HEK293T (cell line): Measurements from ENCODE around the gene PXMP4.

Source experiments
- CTCF ChIA-PET: fragments of 350-600 bp; formaldehyde crosslinking; extraction: SDS; loops from one replicate; lab custom pipeline; 2021; ENCODE audit warnings: antibody characterized with exemption, inconsistent platforms; lab: Yijun Ruan, JAX
- POLR2A ChIA-PET: fragments of 350-600 bp; formaldehyde crosslinking; extraction: SDS; loops from one replicate; lab custom pipeline; 2020; ENCODE audit warnings: antibody characterized with exemption, inconsistent platforms; lab: Yijun Ruan, JAX
- DNase-seq: peaks from one replicate; pipeline ENCODE4 v3.0.0; 2012; ENCODE audit warnings: mixed read lengths; ENCODE audit errors: extremely low spot score
- ARNT ChIP-seq: fragments of 450-650 bp; IDR thresholded peaks from 2 replicates; pipeline ENCODE4 v1.6.1; 2017; ENCODE audit warnings: mild to moderate bottlenecking
- BHLHE40 ChIP-seq: fragments of 450-650 bp; IDR thresholded peaks from 2 replicates; pipeline ENCODE4 v1.6.1; 2016; ENCODE audit warnings: mild to moderate bottlenecking, moderate library complexity, borderline replicate concordance
- CTBP1 ChIP-seq: fragments of 450-650 bp; IDR thresholded peaks from 2 replicates; pipeline ENCODE4 v1.6.1; 2016; ENCODE audit warnings: borderline replicate concordance
- ELF4 ChIP-seq: fragments of 450-650 bp; IDR thresholded peaks from 2 replicates; pipeline ENCODE4 v1.6.1; 2017; ENCODE audit warnings: antibody characterized with exemption
- FOXA1 ChIP-seq: fragments of 450-650 bp; IDR thresholded peaks from 2 replicates; pipeline ENCODE4 v1.6.1; 2016; ENCODE audit warnings: mild to moderate bottlenecking
- FOXK2 ChIP-seq: fragments of 450-650 bp; IDR thresholded peaks from 2 replicates; pipeline ENCODE4 v1.6.1; 2016; ENCODE audit warnings: mild to moderate bottlenecking
- FOXM1 ChIP-seq: fragments of 450-650 bp; IDR thresholded peaks from 2 replicates; pipeline ENCODE4 v1.6.1; 2017; ENCODE audit warnings: mild to moderate bottlenecking, borderline replicate concordance
- HDGF ChIP-seq: fragments of 450-650 bp; IDR thresholded peaks from 2 replicates; pipeline ENCODE4 v1.6.1; 2017; ENCODE audit warnings: antibody characterized with exemption, borderline replicate concordance
- L3MBTL2 ChIP-seq: fragments of 450-650 bp; conservative IDR thresholded peaks from 2 replicates; pipeline ENCODE4 v1.6.1; 2016; ENCODE audit warnings: mild to moderate bottlenecking
- LEF1 ChIP-seq: fragments of 450-650 bp; IDR thresholded peaks from 2 replicates; pipeline ENCODE4 v1.6.1; 2017; ENCODE audit warnings: mild to moderate bottlenecking, borderline replicate concordance
- NFRKB ChIP-seq: fragments of 450-650 bp; IDR thresholded peaks from 2 replicates; pipeline ENCODE4 v1.6.1; 2016; ENCODE audit warnings: mild to moderate bottlenecking, moderate library complexity
- PKNOX1 ChIP-seq: fragments of 450-650 bp; IDR thresholded peaks from 2 replicates; pipeline ENCODE4 v1.6.1; 2016
- SP1 ChIP-seq: fragments of 450-650 bp; IDR thresholded peaks from 2 replicates; pipeline ENCODE4 v1.6.1; 2017
- SUZ12 ChIP-seq: fragments of 450-650 bp; IDR thresholded peaks from 2 replicates; pipeline ENCODE4 v1.6.1; 2016; ENCODE audit warnings: mild to moderate bottlenecking
- TARDBP ChIP-seq: fragments of 450-650 bp; IDR thresholded peaks from 2 replicates; pipeline ENCODE4 v1.6.1; 2016
- ZNF384 ChIP-seq: fragments of 450-650 bp; IDR thresholded peaks from 2 replicates; pipeline ENCODE4 v1.6.1; 2016

PXMP4 gene

GRCh38 chr20:33727806-33728205, 7.7 kb upstream of the PXMP4 start:
- TF ChIP-seq ZNF384 (no peak), ARNT (no peak), NFRKB (no peak), HDGF (no peak), ELF4 (no peak)
- POLR2A ChIA-PET: no interaction called here
- CTCF ChIA-PET: no interaction called here
- DNase-seq: no peak

- ChIA-PET POLR2A (interaction anchor here (1.3 kb wide), 1 partner anchor 64 kb away, joined by 3 read pairs; no protein-coding TSS in a partner anchor), CTCF (no interaction called here)
- TF ChIP-seq LEF1 (no peak), FOXA1 (no peak), ZNF384 (no peak), FOXK2 (no peak), L3MBTL2 (no peak), NFRKB (no peak), BHLHE40 (no peak), ELF4 (no peak), TARDBP (no peak), ARNT (no peak), CTBP1 (no peak), SUZ12 (no peak), SP1 (no peak), FOXM1 (no peak), PKNOX1 (no peak), HDGF (no peak)
Observed at GRCh38 chr20:33727115-33727479, 7.0 kb upstream of the PXMP4 start.

GRCh38 chr20:33725607-33726264, 5.6 kb upstream of the PXMP4 start:
- ChIA-PET CTCF (no interaction called here), POLR2A (no interaction called here)
- TF ChIP-seq NFRKB (no peak), FOXM1 (no peak), LEF1 (no peak)
- no peak for DNase-seq

More at GRCh38 chr20:33727115-33727479, 7.0 kb upstream of the PXMP4 start:
- no peak for DNase-seq

GRCh38 chr20:33724439-33725094, 4.5 kb upstream of the PXMP4 start:
- POLR2A ChIA-PET: no interaction called here
- no peak for DNase-seq
- CTCF ChIA-PET: no interaction called here
- TF ChIP-seq ELF4 (no peak), TARDBP (no peak), FOXM1 (no peak), CTBP1 (no peak), SP1 (no peak)

- ChIA-PET CTCF (interaction anchor here (1.2 kb wide), 1 partner anchor 28 kb away, joined by 3 read pairs; no protein-coding TSS in a partner anchor), POLR2A (no interaction called here)
- DNase-seq: no peak
- TF ChIP-seq FOXK2: no peak
- TF ChIP-seq FOXM1: no peak
- TF ChIP-seq BHLHE40: no peak
- no peak for TF ChIP-seq ARNT
- TF ChIP-seq L3MBTL2: no peak
- TF ChIP-seq NFRKB: no peak
- no peak for TF ChIP-seq SUZ12
- no peak for TF ChIP-seq SP1
- TF ChIP-seq CTBP1: no peak
- TF ChIP-seq LEF1: no peak
- no peak for TF ChIP-seq ELF4
- no peak for TF ChIP-seq HDGF
Observed at GRCh38 chr20:33721391-33722140, 1.5 kb upstream of the PXMP4 start.

- CTCF ChIA-PET: no interaction called here
- TF ChIP-seq SP1 (no peak), NFRKB (no peak), CTBP1 (no peak), L3MBTL2 (no peak), BHLHE40 (no peak), LEF1 (no peak), ZNF384 (no peak), ARNT (no peak), ELF4 (no peak), FOXK2 (no peak), PKNOX1 (no peak), SUZ12 (no peak)
- DNase-seq: no peak
- POLR2A ChIA-PET: interaction anchor here (0.6 to 1.1 kb wide), 6 partner anchors 13 to 44 kb away, joined by 3 to 5 read pairs (median 3); partner anchors contain the start of gene ZNF341
Observed at GRCh38 chr20:33719277-33719988, 677 bp downstream of the PXMP4 start.
